Tibial artery (tissue), 4 donors: ENCODE measurements around the gene OR4L1.
"Not testable (repeated sequence)": the region's sequence is repeated elsewhere in the genome, so short reads cannot be mapped to it uniquely, and the experiment has no call there.

Experiments
- DNase-seq, 2 donors: peaks; one replicate each; pipeline ENCODE4 v3.0.0-alpha.2; 2019
- H3K27ac ChIP-seq, 2 donors: fragments of 200-600 bp; sonication (generic) in 1 of 2; 1 replicate in 1 of 2; 2 replicates in 1 of 2; pipeline ENCODE4 v1.5.1; 2018 to 2019; ENCODE audit warnings: mild to moderate bottlenecking in 1 of 2
- H3K27me3 ChIP-seq, 2 donors: fragments of 200-600 bp; sonication (generic) in 1 of 2; one replicate each; pipeline versions ENCODE4 v1.5.1 to v1.6.0; 2016 to 2019
- H3K36me3 ChIP-seq, 3 donors: fragments of 200-600 bp; sonication (generic) in 2 of 3; one replicate each; pipeline ENCODE4 v1.5.1; 2016 to 2019; ENCODE audit warnings: mild to moderate bottlenecking in 2 of 3
- H3K4me1 ChIP-seq, 4 donors: fragments of 200-600 bp; sonication (generic) in 2 of 4; 1 replicate in 3 of 4; 2 replicates in 1 of 4; pipeline ENCODE4 v1.5.1; 2016 to 2019
- H3K4me3 ChIP-seq, 2 donors: fragments of 200-600 bp; sonication (generic) in 1 of 2; 1 replicate in 1 of 2; 2 replicates in 1 of 2; pipeline ENCODE4 v1.5.1; 2018 to 2019; ENCODE audit warnings: mild to moderate bottlenecking in 2 of 2
- H3K9me3 ChIP-seq, 3 donors: fragments of 200-600 bp; sonication (generic) in 1 of 3; one replicate each; pipeline ENCODE4 v1.5.1; 2016 to 2019
- intact Hi-C: fragments of 100-400 bp; cut with DNase I; formaldehyde crosslinking; loops from one replicate; pipeline ENCODE4 v1.15.0; 2023; ENCODE audit warnings: low total_unique reads
- TF ChIP-seq, protein P1 (sequence below), 2 experiments: fragments of 200-600 bp in 1 of 2; fragments of 450-650 bp in 1 of 2; IDR thresholded peaks; one replicate each; pipeline ENCODE4 v1.5.1; 2017 to 2019; ENCODE audit warnings: antibody characterized with exemption in 2 of 2, mild to moderate bottlenecking in 1 of 2, moderate library complexity in 1 of 2

The OR4L1 gene

GRCh38 chr14:20044243-20044642 lies 15.6 kb upstream of the OR4L1 start:
- DNase-seq, result no peak
- H3K36me3 ChIP-seq, result no peaks in the 10 kb centered on the region
- no peak overlapping the region for H3K27ac ChIP-seq
- H3K4me1 ChIP-seq, result no peaks in the 10 kb centered on the region
- no peaks in the 10 kb centered on the region for H3K27me3 ChIP-seq
- TF ChIP-seq, protein P1, sequence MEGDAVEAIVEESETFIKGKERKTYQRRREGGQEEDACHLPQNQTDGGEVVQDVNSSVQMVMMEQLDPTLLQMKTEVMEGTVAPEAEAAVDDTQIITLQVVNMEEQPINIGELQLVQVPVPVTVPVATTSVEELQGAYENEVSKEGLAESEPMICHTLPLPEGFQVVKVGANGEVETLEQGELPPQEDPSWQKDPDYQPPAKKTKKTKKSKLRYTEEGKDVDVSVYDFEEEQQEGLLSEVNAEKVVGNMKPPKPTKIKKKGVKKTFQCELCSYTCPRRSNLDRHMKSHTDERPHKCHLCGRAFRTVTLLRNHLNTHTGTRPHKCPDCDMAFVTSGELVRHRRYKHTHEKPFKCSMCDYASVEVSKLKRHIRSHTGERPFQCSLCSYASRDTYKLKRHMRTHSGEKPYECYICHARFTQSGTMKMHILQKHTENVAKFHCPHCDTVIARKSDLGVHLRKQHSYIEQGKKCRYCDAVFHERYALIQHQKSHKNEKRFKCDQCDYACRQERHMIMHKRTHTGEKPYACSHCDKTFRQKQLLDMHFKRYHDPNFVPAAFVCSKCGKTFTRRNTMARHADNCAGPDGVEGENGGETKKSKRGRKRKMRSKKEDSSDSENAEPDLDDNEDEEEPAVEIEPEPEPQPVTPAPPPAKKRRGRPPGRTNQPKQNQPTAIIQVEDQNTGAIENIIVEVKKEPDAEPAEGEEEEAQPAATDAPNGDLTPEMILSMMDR (IDR thresholded peaks at IDR 0.05), result no peak
- no peaks in the 10 kb centered on the region for H3K9me3 ChIP-seq
- H3K4me3 ChIP-seq, result no peak overlapping the region
- intact Hi-C loops, result no loop called here

GRCh38 chr14:20048202-20048601 lies 11.6 kb upstream of the OR4L1 start:
- no peaks in the 10 kb centered on the region for H3K9me3 ChIP-seq
- no peaks in the 10 kb centered on the region for H3K27me3 ChIP-seq
- DNase-seq, result no peak
- no peaks in the 10 kb centered on the region for H3K4me1 ChIP-seq
- no peak overlapping the region for H3K27ac ChIP-seq
- intact Hi-C loops, result no loop called here
- TF ChIP-seq, protein P1 (IDR thresholded peaks at IDR 0.05), result no peak
- no peak overlapping the region for H3K4me3 ChIP-seq
- no peaks in the 10 kb centered on the region for H3K36me3 ChIP-seq

- H3K4me3 ChIP-seq, result no peak overlapping the region
- H3K36me3 ChIP-seq, result no peaks in the 10 kb centered on the region
- no peaks in the 10 kb centered on the region for H3K27me3 ChIP-seq
- no peaks in the 10 kb centered on the region for H3K9me3 ChIP-seq
- intact Hi-C loops, result no loop called here
- H3K4me1 ChIP-seq, result no peaks in the 10 kb centered on the region
- no peak overlapping the region for H3K27ac ChIP-seq
- TF ChIP-seq, protein P1 (IDR thresholded peaks at IDR 0.05), result no peak
- no peak for DNase-seq
These were observed 32.2 kb downstream of the OR4L1 start for GRCh38 chr14:20092050-20092449.

DNA sequence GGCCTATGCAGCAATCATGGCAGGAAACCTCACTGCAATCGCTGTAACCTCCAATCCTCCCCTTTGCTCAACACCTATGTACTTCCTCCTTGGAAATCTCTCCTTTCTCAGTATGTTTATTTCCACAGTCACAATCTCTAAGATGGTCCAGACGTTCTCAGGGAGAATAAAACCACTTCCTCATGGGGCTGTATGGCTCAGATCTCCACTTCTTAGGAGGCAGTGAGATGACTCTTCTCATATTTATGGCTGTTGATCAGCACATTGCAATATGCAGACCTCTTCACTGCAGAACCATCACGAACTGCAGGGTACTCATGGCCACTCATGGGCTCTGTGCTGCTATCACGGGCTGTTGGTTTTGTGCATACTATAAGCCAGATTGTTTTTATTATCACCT lies 33.6 kb downstream of the OR4L1 start:
- Histone ChIP-seq H3K27me3 (no peaks in the 10 kb centered on the region), H3K4me3 (no peak overlapping the region), H3K36me3 (no peaks in the 10 kb centered on the region), H3K9me3 (no peaks in the 10 kb centered on the region), H3K27ac (no peak overlapping the region), H3K4me1 (no peaks in the 10 kb centered on the region)
- TF ChIP-seq, protein P1 (IDR thresholded peaks at IDR 0.05), result no peak
- DNase-seq, result no peak
- intact Hi-C loops, result no loop called here

DNA sequence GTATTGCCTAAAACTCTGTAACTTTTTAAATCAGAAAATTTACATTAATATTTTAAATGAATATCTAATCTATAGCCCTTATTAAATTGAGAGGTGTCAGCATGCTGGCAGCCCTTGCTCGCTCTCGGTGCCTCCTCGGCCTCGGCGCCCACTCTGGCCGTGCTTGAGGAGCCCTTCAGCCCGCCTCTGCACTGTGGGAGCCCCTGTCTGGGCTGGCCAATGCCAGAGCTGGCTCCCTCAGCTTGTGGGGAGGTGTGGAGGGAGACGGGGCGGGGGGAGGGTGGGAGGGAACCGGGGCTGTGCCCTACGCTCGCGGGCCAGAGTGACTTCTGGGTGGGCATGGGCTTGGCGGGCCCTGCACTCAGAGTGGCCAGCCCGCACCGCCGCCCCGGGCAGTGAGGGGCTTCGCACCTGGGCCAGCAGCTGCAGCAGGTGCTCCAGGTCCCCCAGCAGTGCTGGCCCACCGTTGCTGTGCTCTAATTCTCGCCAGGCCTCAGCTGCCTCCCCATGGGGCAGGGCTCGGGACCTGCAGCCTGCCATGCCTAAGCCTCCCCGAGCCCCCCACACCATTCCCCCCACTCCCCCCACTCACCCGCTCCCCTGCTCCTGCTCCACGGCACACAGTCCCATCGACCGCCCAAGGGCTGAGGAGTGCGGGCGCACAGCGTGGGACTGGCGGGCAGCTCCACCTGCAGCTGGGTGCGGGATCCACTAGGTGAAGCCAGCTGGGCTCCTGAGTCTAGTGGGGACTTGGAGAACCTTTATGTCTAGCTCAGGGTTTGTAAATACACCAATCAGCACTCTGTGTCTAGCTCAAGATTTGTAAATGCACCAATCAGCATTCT lies 39.3 kb downstream of the OR4L1 start:
- H3K27ac ChIP-seq, H3K4me3 ChIP-seq, DNase-seq, H3K27me3 ChIP-seq, intact Hi-C loops, H3K36me3 ChIP-seq, H3K4me1 ChIP-seq, H3K9me3 ChIP-seq: not testable (repeated sequence)

GRCh38 chr14:20110438-20110837 lies 50.6 kb downstream of the OR4L1 start, which contains the start of gene OR4K17:
Gene OR4K17 (plus strand): TSS chr14:20110739. CDS start chr14:20117500, 6,761 bp downstream.
- TF ChIP-seq, protein P1 (IDR thresholded peaks at IDR 0.05), result no peak
- Histone ChIP-seq H3K4me1 (no peaks in the 10 kb centered on the region), H3K4me3 (no peak within 1 kb of the TSS)

More at GRCh38 chr14:20110438-20110837, 50.6 kb downstream of the OR4L1 start, which contains the start of gene OR4K17:
- no peaks in the 10 kb centered on the region for H3K27me3 ChIP-seq
- H3K36me3 ChIP-seq, result no peaks in the 10 kb centered on the region
- intact Hi-C loops, result no loop called here
- DNase-seq, result no peak
- no peaks in the 10 kb centered on the region for H3K9me3 ChIP-seq
- no peak within 1 kb of the TSS for H3K27ac ChIP-seq
